ENCODE data around the gene NLRC5. TPM values are rescaled to one million over a fixed set of nuclear protein-coding genes. Genes with fewer than 3 reads are reported as not detected.

NLRC5 gene
- total and polyA plus RNA-seq, 10 donors, result 52.0 to 401 (median 219) TPM

- Histone ChIP-seq H3K36me3 (no peaks in the 10 kb centered on the region), H3K9me3 (no peaks in the 10 kb centered on the region), H3K4me3 (peak overlapping the region; percentile 55 to 87 (median 68)), H3K4me1 (peaks cover 0 to 65% (median 39%) of the 10 kb centered on the region in 6 donors), H3K27me3 (replicated peaks in 1 of 7) (peaks cover 0 to 29% (median 4%) of the 10 kb centered on the region in 7 donors), H3K27ac (peak overlapping the region; percentile 53 to 91 (median 83))
- TF ChIP-seq POLR2A (IDR thresholded peaks at IDR 0.05), result no peak
- TF ChIP-seq POLR2AphosphoS5 (IDR thresholded peaks at IDR 0.05), result peak in 1 of 3 donors; percentile 5
- peak in 8 of 11 experiments; percentile 18 to 78 (median 68) for TF ChIP-seq CTCF (IDR thresholded peaks at IDR 0.05 in 8 of 11, conservative IDR thresholded peaks at IDR 0.05 in 3 of 11)
- 0 to 1% (median 1%) methylated on average over 11 to 53 of the region's 53 CpGs for WGBS, 5 donors
- intact Hi-C loops (cut with DNase I; ENCODE audit: low total_unique reads), result no loop called here
- DNase-seq, result peak; percentile 92
Measured at GRCh38 chr16:57092786-57093411, 103.5 kb downstream of the NLRC5 start.

- H3K27ac ChIP-seq, result peak overlapping the region in 2 of 8 donors; percentile 84 to 91
- H3K36me3 ChIP-seq, result no peaks in the 10 kb centered on the region
- peak overlapping the region; percentile 55 to 87 (median 68) for H3K4me3 ChIP-seq
- peaks cover 0 to 29% (median 4%) of the 10 kb centered on the region in 7 donors for H3K27me3 ChIP-seq (replicated peaks in 1 of 7)
- no peaks in the 10 kb centered on the region for H3K9me3 ChIP-seq
- peaks cover 0 to 71% (median 39%) of the 10 kb centered on the region in 6 donors for H3K4me1 ChIP-seq
- no peak for TF ChIP-seq CTCF (IDR thresholded peaks at IDR 0.05 in 8 of 11, conservative IDR thresholded peaks at IDR 0.05 in 3 of 11)
- TF ChIP-seq POLR2A (IDR thresholded peaks at IDR 0.05), result no peak
- WGBS, 5 donors, result 64 to 77% (median 68%) methylated on average over 17 to 18 of the region's 18 CpGs
- DNase-seq, result no peak
- intact Hi-C loops (cut with DNase I; ENCODE audit: low total_unique reads), result no loop called here
Measured at GRCh38 chr16:57093666-57094564, 104.6 kb downstream of the NLRC5 start.

DNA sequence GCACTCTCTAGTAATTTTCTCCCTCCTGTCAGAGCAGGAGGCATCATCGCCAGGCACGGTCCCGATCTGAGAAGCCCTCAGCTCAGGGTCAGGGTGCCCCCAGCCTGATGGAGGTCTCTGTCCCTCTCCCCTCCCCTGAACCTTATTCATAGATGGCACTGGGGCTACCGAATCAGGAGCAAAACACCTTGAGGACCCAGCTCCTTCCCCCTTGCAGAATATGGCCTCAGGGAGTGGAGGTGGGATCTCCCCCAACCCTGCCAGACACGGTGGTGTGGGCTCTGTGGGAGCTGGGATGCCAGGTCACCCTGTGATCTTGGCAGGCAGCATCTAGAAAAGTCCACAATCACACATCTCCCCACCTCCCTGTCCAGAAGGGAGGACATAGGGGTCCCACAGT is 105.6 kb downstream of the NLRC5 start:
- Histone ChIP-seq H3K36me3 (no peaks in the 10 kb centered on the region), H3K4me3 (no peak overlapping the region), H3K27ac (no peak overlapping the region), H3K4me1 (peaks cover 0 to 71% (median 39%) of the 10 kb centered on the region in 6 donors), H3K9me3 (no peaks in the 10 kb centered on the region), H3K27me3 (replicated peaks in 1 of 7) (peaks cover 0 to 29% (median 4%) of the 10 kb centered on the region in 7 donors)
- no peak for DNase-seq
- intact Hi-C loops (cut with DNase I; ENCODE audit: low total_unique reads), result no loop called here
- no peak for TF ChIP-seq POLR2A (IDR thresholded peaks at IDR 0.05)
- no peak for TF ChIP-seq POLR2AphosphoS5 (IDR thresholded peaks at IDR 0.05)
- no peak for TF ChIP-seq CTCF (IDR thresholded peaks at IDR 0.05 in 8 of 11, conservative IDR thresholded peaks at IDR 0.05 in 3 of 11)
- 74 to 96% (median 81%) methylated on average over 5 of the region's 5 CpGs for WGBS, 5 donors

- H3K4me1 ChIP-seq, result peaks cover 0 to 58% (median 37%) of the 10 kb centered on the region in 6 donors
- no peak overlapping the region for H3K4me3 ChIP-seq
Measured at GRCh38 chr16:57096192-57096591, 106.8 kb downstream of the NLRC5 start.

More at GRCh38 chr16:57096192-57096591, 106.8 kb downstream of the NLRC5 start:
- no peaks in the 10 kb centered on the region for H3K36me3 ChIP-seq
- peaks cover 0 to 29% (median 4%) of the 10 kb centered on the region in 7 donors for H3K27me3 ChIP-seq (replicated peaks in 1 of 7)
- DNase-seq, result no peak
- 95 to 99% (median 96%) methylated on average over 3 of the region's 3 CpGs for WGBS, 5 donors
- no peaks in the 10 kb centered on the region for H3K9me3 ChIP-seq
- no peak overlapping the region for H3K27ac ChIP-seq
- intact Hi-C loops (cut with DNase I; ENCODE audit: low total_unique reads), result no loop called here
- TF ChIP-seq POLR2A (IDR thresholded peaks at IDR 0.05) (no peak), POLR2AphosphoS5 (IDR thresholded peaks at IDR 0.05) (no peak), CTCF (IDR thresholded peaks at IDR 0.05 in 8 of 11, conservative IDR thresholded peaks at IDR 0.05 in 3 of 11) (no peak)

Measured in spleen (tissue), 11 donors.